ENCODE results near the gene ADCK2.
"Not testable (repeated sequence)": the region's sequence is repeated elsewhere in the genome, so short reads cannot be mapped to it uniquely, and the experiment has no call there.

ADCK2 gene

GRCh38 chr7:140645166-140645900 is 27.4 kb upstream of the ADCK2 start:
- DNase-seq (ENCODE audit: low read depth) = no peak

- DNase-seq (ENCODE audit: low read depth) = no peak
These were observed 25.7 kb upstream of the ADCK2 start for GRCh38 chr7:140646931-140647647.

- DNase-seq (ENCODE audit: low read depth) = no peak
These were observed 23.1 kb upstream of the ADCK2 start for GRCh38 chr7:140649556-140650205.

GRCh38 chr7:140650367-140650766 is 22.4 kb upstream of the ADCK2 start:
- no peak for DNase-seq (ENCODE audit: low read depth)

GRCh38 chr7:140653319-140654108 is 19.2 kb upstream of the ADCK2 start:
- DNase-seq (ENCODE audit: low read depth) = no peak

- no peak for DNase-seq (ENCODE audit: low read depth)
These were observed 18.7 kb upstream of the ADCK2 start for GRCh38 chr7:140654109-140654387.

- DNase-seq (ENCODE audit: low read depth) = no peak
These were observed 18.1 kb upstream of the ADCK2 start for GRCh38 chr7:140654661-140655060.

- no peak for DNase-seq (ENCODE audit: low read depth)
These were observed 17.0 kb upstream of the ADCK2 start for GRCh38 chr7:140655511-140656408.

- no peak for DNase-seq (ENCODE audit: low read depth)
These were observed 15.9 kb upstream of the ADCK2 start for GRCh38 chr7:140656548-140657515.

GRCh38 chr7:140657891-140658290 is 14.9 kb upstream of the ADCK2 start:
- DNase-seq (ENCODE audit: low read depth) = no peak

- DNase-seq (ENCODE audit: low read depth) = no peak
These were observed 12.9 kb upstream of the ADCK2 start for GRCh38 chr7:140659856-140660255.

- DNase-seq (ENCODE audit: low read depth) = no peak
These were observed 11.6 kb upstream of the ADCK2 start for GRCh38 chr7:140661124-140661523.

GRCh38 chr7:140662938-140663337 is 9.8 kb upstream of the ADCK2 start:
- DNase-seq (ENCODE audit: low read depth) = not testable (repeated sequence)

- DNase-seq (ENCODE audit: low read depth) = no peak
These were observed 5.3 kb upstream of the ADCK2 start for GRCh38 chr7:140667476-140667875.

- DNase-seq (ENCODE audit: low read depth) = no peak
These were observed 4.1 kb upstream of the ADCK2 start for GRCh38 chr7:140668641-140669040.

- DNase-seq (ENCODE audit: low read depth) = no peak
These were observed 3.4 kb upstream of the ADCK2 start for GRCh38 chr7:140669352-140669751.

- DNase-seq (ENCODE audit: low read depth) = not testable (repeated sequence)
These were observed 2.9 kb upstream of the ADCK2 start for GRCh38 chr7:140669862-140670261.

- DNase-seq (ENCODE audit: low read depth) = no peak
These were observed 2.3 kb upstream of the ADCK2 start for GRCh38 chr7:140670343-140670935.

- no peak for DNase-seq (ENCODE audit: low read depth)
These were observed 779 bp upstream of the ADCK2 start for GRCh38 chr7:140671966-140672365.

Measured in CMK (cell line).